ENCODE data around the gene GSK3B.

- TF ChIP-seq EZH2 (IDR thresholded peaks at IDR 0.05; ENCODE audit: insufficient read depth, poor library complexity, severe bottlenecking) (no peak), EZH2phosphoT487 (IDR thresholded peaks at IDR 0.05; ENCODE audit: insufficient read depth, low read depth) (no peak)
Observed at GRCh38 chr3:120095226-120095978, 1.2 kb upstream of the GSK3B start.
